Posterior cingulate gyrus (tissue), 11 donors: ENCODE data around the gene ZCCHC10.
"Not testable (repeated sequence)": the region's sequence is repeated elsewhere in the genome, so short reads cannot be mapped to it uniquely, and the experiment has no call there.

Experiments used
- DNase-seq, 10 donors: peaks; one replicate each; pipeline versions ENCODE4 v3.0.0 to v3.0.0-alpha.2; 2020 to 2021; ENCODE audit warnings: mixed read lengths in 3 of 10
- intact Hi-C: fragments of 100-400 bp; cut with DNase I; formaldehyde crosslinking; loops from one replicate; pipeline ENCODE4 v1.15.1; 2023

Gene ZCCHC10

DNA sequence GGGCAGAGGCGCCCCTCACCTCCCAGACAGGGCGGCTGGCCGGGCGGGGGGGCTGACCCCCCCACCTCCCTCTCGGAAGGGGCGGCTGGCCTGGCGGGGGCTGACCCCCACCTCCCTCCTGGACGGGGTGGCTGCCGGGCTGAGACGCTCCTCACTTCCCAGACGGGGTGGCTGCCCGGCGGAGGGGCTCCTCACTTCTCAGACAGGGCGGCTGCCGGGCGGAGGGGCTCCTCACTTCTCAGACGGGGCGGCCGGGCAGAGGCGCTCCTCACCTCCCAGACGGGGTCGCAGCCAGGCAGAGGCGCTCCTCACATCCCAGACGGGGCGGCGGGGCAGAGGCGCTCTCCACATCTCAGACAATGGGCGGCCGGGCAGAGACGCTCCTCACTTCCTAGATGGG is 43.4 kb downstream of the ZCCHC10 start:
- DNase-seq, intact Hi-C loops: not testable (repeated sequence)

DNA sequence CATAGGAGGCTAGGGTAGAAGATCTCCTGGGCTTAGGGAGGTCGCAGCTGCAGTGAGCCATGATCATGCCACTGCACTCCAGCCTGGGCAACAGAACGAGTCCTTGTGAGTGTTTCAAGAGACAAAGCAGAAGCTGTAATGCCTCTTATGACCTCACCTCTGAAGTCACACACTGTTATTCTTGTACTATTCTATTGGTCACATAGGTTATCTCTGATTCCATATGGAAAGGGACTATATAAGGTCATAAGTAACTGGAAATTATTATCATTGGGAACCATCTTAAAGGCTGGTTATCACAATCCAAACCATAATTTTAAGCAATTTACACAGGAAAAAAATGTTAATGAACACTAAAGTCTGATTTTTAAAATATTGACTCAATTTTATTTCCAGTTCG is 45.1 kb downstream of the ZCCHC10 start:
- intact Hi-C loops, result no loop called here
- DNase-seq, result no peak

DNA sequence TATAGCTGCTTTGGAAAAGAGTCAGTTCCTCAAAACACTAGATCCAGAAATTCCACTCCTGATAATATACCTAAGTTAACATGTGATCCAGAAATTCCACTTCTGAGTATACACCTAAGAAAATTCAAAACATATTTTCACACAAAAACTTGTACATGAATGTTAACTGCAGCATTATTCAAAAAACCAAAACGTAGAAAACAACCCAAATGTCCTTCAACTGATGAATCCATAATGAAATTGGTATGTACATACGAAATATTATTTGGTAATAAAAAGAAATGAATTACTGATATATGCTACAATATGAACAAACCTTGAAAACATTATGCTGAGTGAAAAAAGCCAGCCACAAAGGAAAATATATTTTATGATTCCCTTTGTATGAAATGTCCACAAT is 46.4 kb downstream of the ZCCHC10 start:
- DNase-seq, result no peak
- intact Hi-C loops, result no loop called here

DNA sequence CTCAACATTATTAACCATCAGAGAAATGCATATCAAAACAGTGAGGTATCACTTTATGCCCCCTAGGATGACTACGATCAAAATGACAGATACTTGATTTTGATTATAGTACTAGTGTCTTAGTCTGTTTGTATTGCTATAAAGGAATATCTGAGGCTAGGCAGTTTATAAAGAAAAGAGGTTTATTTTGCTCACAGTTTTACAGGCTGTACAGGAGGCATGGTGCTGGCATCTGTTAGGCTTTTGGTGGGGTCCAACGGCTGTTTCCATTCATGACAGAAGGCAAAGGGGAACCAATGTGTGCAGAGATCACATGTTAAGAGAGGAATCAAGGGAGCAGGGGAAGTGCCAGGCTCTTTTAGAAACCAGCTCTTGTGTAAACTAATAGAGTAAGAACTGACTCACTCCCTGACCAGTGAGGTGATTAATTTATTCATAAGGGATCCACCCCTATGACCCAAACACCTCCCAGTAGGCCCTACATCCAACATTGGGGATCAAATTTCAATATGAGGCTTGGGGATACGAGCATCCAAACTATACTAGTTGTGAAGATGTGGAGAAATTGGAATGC is 46.9 kb downstream of the ZCCHC10 start:
- intact Hi-C loops, result no loop called here

DNA sequence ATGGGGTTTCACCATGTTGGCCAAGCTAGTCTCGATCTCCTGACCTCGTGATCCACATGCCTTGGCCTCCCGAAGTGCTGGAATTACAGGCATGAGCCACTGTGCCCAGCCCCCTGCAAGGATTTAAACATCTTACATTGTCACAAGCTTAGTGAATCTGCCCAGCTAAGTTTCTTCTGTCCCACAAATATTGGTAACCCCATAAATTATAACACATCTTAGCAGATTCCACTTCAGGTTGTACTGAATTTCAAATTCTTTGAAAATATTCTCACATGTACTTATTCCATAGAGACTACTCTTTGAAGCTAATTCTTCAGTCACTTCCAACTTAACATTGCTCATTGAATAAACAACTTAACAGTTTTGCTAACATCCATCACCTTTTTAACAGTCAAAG is 49.5 kb downstream of the ZCCHC10 start:
- DNase-seq, result no peak
- intact Hi-C loops, result no loop called here

More for the DNA sequence above, 46.9 kb downstream of the ZCCHC10 start:
- no peak for DNase-seq

DNA sequence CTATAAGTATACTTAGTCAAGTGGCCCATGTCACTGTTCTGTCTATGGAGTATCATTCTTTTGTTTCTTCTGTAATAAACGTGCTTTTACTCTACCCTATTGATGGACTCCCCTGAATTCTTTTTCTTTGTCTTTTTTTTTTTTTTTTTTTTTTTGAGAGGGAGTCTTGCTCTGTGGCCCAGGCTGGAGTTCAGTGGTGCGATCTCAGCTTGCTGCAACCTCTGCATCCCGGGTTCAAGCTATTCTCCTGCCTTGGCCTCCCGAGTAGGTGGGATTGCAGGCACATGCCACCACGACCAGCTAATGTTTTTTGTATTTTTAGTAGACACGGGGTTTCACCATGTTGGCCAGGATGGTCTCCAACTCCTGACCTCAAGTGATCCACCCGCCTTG is 53.9 kb downstream of the ZCCHC10 start:
- intact Hi-C loops, result not testable (repeated sequence)

DNA sequence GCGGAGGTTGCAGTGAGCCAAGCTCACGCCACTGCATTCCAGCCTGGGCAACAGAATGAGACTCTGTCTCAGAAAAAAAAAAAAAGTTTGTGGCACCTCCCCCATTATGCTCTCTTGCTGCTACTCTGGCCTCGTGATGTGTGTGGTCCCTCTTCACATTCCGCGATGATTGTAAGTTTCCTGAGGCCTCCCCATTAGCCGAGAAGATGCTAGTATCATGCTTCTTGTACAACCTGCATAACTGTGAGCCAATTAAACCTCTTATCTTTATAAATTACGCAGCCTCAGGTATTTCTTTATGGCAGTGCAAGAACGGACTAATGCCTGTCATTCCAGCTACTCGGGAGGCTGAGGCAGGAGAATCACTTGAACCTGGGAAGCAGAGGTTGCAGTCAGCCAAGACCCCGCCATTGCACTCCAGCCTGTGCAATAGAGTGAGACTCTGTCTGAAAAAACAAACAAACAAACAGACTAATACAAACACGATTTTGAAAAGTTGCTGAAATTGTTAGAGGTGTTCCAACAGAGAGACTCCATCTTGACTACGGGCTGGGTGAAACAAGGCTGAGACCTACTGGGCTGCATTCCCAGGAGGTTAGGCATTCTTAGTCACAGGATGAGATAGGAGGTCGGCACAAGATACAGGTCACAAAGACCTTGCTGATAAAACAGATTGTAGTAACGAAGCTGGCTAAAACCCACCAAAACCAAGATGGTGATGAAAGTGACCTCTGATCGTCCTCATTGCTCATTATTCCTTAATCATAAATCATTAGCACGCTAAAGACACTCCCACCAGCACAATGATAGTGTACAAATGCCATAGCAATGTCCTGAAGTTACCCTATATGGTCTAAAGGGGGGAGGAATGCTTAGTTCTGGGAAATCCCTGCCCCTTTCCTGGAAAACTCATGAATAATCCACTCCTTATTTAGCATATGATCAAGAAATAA is 54.6 kb downstream of the ZCCHC10 start:
- no peak for DNase-seq
- intact Hi-C loops, result no loop called here

More for the DNA sequence above, 53.9 kb downstream of the ZCCHC10 start:
- DNase-seq, result not testable (repeated sequence)

DNA sequence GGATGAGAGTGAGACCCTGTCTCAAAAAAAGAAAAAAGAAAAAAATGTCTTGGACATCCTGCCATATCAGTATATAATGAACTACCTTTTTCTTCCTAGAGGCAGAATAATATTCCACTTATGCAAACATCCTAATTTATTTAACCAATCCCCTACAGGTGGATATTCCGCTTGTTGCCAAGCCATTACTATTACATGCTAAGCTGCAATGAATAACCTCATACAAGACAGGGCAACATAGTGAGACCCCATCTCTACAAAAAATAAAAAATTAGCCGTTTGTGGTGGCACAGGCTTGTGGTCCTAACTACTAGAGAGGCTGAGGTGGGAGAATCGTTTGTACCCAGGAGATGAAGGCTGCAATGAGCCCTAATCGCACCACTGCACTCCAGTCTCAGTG is 61.2 kb downstream of the ZCCHC10 start:
- intact Hi-C loops, result loop anchor here (10.0 kb wide), 2 partner anchors 80 to 130 kb away; partner anchors contain the start of gene SHROOM1
- DNase-seq, result no peak

DNA sequence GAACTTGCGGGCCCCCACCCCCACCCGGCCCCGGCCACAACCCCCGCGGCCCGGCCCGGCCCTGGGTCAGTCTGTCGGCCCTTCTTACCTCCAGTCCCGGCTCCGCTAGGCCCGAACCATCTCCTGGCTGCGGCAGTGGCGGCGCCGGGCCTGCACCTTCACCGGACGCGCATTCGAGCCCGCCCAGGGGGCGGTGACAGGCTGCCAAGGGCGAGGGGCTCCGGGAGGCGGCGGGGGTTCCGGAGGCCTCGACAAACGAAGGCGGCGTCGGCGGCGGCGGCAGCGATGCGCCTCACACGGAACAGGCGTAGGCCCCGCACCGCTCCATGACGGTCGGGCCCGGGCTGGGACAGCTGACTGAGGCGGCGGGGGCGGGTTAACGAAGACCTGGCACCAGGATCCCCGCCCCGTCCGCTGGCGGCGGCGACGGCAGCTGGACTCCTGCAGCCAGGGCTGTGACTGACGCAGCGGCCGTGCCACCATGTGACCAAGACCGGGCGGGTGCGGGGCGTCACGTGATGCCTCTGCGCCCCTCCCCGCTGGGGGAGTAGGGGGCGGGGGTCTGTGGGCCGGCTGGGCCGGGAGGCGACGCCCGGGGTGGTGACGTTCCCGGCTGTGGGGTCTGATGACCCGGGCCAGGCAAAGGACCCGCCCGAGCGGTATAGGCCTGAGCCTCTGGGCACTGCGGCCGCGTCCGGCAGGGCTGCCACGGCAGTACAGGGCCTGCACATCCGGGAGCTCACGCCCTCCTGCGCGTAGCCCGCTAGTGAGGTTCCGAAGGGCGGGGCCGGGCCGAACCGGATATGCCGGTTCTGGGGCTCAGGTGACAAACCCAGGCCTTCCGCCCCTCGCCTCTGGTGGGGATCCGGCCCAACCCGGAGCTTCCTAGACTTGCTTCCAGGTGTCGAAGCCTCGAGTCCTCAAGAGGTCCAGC is 62.9 kb downstream of the ZCCHC10 start, which contains the start of gene AFF4:
TSS of gene AFF4 (minus strand) at position 464 of the 934 bp plus-strand sequence. CDS start 26,445 bp downstream, outside the sequence.
- intact Hi-C loops, result loop anchor here (2.0 to 10.0 kb wide), 4 partner anchors 64 to 129 kb away; partner anchors contain the start of genes HSPA4, SHROOM1 and ZCCHC10
- peak; percentile 94 to 99 (median 96) for DNase-seq

DNA sequence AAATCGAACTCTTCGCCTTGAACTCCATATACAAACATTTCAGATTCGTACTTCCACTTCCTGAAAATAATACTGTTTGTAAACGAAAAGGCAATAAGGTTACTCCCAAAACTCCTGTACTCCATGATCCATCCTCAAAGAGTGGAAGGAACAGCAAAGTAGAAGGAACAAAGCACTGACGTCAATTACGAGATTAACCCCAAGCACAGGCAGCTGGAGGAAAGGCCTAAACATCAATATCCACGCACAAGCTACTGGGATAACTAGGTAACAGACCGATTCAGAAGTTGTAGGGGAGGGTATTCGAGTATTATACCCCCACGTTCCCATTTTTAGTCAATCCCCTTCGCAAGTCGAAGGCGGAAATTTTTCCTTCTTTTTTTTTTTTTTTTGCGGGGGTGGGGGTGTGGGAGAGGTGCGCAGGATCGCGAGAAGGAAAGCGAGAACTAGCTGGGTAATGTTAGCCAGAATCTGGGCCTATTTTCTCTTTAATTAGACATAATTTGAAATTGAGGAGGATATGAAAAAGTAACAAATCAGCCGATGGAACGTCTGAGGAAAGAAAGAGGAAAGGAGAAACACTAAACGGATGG is 63.8 kb downstream of the ZCCHC10 start:
- DNase-seq, result no peak

DNA sequence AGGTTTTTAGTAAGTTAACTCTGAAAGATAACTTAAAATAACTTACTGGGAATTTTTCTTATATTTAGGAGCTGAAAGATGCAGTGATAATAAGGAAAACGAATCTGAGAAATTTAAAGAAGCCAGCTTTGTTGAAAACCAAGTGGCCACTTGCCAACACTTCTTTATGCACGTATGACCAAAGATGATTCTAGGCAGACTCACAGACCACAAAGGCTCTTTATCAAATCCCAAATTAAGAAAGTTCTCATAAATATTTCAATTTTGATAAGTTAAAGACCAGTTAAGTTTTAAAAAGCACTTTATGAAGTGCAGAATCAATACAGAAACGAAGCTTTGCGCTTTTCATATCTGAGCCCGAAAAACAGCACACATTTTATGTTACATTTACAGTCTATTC is 64.5 kb downstream of the ZCCHC10 start:
- intact Hi-C loops, result loop anchor here (2.0 to 10.0 kb wide), 4 partner anchors 65 to 127 kb away; partner anchors contain the start of genes HSPA4, SHROOM1 and ZCCHC10
- DNase-seq, result no peak

More for the DNA sequence above, 63.8 kb downstream of the ZCCHC10 start:
- intact Hi-C loops, result loop anchor here (2.0 to 10.0 kb wide), 4 partner anchors 65 to 128 kb away; partner anchors contain the start of genes HSPA4, SHROOM1 and ZCCHC10

DNA sequence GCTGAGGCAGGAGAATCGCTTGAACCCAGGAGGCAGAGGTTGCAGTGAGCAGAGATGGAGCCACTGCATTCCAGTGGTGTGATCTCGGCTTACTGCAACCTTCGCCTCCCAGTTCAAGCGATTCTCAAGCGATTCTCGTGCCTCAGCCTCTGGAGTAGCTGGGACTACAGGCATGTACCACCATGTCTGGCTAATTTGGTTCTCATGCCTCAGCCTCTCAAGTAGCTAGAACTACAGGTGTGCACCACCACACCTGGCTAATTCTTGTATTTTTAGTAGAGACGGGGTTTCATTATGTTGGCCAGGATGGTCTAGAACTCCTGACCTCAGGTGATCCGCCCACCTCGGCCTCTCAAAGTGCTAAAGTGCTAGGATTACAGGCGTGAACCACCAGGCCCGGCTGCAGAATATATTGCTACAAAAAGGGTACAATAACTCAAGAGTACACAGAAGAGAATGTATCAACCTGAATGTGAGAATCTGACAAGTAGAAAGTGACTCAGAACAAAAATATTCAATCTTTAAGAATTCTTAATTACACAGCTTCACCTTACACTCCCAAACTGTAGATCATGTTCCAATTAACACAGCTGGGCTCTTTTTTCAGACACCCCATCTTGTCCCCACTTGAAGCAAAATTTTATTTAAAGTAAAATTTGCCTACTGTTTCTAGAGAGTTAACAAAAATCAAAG is 65.1 kb downstream of the ZCCHC10 start:
- intact Hi-C loops, result loop anchor here (5.0 to 10.0 kb wide), 3 partner anchors 66 to 126 kb away; partner anchors contain the start of genes SHROOM1 and ZCCHC10
- not testable (repeated sequence) for DNase-seq

DNA sequence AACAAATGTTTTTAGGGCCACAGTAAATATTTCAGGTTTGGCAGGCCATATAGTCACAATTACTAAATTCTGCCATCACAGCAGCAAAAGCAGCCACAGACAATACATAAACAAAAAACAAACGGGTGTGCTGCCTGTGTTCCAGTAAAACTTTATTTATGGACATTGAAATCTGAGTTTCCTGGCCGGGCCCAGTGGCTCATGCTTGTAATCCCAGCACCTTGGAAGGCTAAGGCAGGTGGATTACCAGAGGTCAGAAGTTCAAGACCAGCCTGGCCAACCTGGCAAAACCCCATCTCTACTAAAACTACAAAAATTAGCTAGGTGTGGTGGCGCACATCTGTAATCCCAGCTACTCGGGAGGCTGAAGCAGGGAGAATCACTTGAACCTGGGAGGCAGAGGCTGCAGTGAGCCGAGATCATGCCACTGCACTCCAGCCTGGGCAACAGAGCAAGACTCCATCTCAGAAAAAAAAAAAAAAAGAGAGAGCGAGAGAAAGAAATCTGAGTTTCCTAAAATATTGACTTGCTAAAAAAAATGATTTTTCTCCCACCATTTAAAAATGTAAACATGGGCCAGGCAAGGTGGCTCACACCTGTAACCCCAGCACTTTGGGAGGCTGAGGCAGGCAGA is 70.1 kb downstream of the ZCCHC10 start:
- intact Hi-C loops, DNase-seq: not testable (repeated sequence)

DNA sequence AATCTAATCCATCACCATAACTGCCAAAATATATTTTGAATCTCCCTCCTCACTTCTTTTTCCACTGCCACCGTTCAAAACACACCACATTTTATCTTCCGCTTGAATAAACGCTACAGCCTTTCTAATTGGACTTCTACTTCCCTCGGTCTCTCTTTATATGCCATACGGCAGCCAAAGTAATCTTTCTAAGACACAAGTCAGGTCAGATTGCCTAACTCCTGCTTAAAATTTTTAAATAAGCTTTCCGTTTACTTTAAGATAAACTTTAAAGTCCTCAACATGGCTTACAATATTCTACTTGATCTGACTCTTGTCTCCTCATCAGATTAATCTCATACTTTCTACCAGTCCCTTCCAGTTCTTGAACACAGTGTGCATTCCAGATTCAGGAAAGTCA is 72.6 kb downstream of the ZCCHC10 start:
- intact Hi-C loops, result no loop called here

DNA sequence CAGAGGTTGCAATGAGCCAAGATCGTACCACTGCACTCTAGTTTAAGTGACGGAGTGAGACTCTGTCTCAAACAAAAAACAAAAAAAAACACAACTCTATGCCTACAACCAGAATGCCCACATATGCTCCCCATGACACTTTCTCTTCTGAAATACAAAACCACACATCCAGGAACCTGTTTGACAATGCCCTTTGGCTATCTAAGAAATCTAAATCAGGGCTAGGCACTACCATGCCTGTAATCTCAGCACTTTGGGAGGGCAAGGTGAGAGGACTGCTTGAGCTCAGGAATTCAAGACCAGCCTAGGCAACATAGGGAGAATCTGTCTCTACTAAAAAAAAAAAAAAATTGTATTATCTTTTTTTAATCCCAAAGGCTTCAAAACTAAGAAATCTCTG is 73.5 kb downstream of the ZCCHC10 start:
- intact Hi-C loops, result no loop called here
- DNase-seq, result no peak

More for the DNA sequence above, 72.6 kb downstream of the ZCCHC10 start:
- no peak for DNase-seq

DNA sequence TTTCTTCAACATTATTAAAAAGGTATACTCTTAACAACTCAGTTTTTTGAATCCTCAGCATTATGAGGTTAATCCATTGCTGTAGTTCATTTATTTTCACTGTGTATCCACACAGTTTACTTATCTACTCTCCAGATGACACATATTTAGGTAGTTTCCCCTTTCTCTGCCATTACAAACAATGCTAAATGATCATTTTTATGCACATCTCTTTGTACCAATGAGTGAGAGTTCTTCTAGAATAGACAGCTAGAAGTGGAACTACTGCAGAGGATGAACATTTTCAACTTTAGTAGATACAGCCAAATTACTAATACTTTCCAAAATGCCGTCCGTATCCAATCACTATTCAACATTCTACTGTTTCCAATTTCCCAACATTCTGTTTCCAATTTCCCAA is 74.5 kb downstream of the ZCCHC10 start:
- intact Hi-C loops, result no loop called here
- no peak for DNase-seq

DNA sequence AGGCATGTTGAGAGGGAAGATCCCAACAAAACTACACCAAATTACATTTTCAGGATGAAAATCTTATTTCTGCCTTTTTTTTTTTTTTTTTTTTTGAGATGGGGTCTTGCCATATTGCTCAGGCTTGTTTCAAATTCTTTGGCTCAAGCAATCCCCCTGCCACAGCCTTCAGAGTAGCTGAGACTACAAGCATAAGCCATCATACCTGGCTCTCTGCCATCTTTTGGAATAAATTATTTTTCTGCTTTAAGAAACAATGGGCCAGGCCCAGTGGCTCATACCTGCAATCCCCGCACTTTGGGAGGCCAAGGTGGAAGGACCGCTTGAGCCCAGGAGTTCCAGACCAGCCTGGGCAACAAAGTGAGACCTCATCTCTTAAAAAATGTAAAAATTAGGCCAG is 77.2 kb downstream of the ZCCHC10 start:
- DNase-seq, result peak in 1 of 10 donors; percentile 44
- intact Hi-C loops, result no loop called here

DNA sequence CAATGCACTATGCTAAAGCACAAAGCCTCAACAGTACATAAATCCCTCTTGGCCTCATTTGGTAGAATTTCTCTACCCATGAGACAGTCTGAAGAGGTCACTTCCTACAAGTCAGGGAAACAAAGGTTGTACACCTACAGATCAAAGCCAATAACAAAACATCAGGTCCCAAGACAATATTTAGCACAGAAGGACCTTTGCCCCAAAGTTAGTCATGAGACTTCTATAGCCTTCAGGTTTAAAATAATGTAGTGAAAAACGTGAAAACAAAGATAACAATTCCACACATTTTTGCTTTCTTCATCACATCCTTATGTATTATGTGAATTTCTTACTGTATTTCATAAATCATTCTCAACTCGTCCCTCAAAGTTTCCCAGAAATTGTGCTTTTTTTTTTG is 78.7 kb downstream of the ZCCHC10 start:
- DNase-seq, result no peak
- intact Hi-C loops, result no loop called here
